DMS 273 (cell line): ENCODE measurements around the gene REXO5.
"Not testable (repeated sequence)": the region's sequence is repeated elsewhere in the genome, so short reads cannot be mapped to it uniquely, and the experiment has no call there.

Experiments
- DNase-seq: peaks from one replicate; lab custom pipeline; 2025; ENCODE audit not compliant: unreplicated experiment; lab: John Stamatoyannopoulos, UW

REXO5 gene

GRCh38 chr16:20799599-20799998 lies 6.7 kb upstream of the REXO5 start:
- DNase-seq = peak; percentile 59

GRCh38 chr16:20801278-20801677 lies 5.0 kb upstream of the REXO5 start:
- no peak for DNase-seq

GRCh38 chr16:20803192-20803560 lies 3.2 kb upstream of the REXO5 start:
- DNase-seq = no peak

GRCh38 chr16:20803561-20804214 lies 2.6 kb upstream of the REXO5 start:
- no peak for DNase-seq

GRCh38 chr16:20805684-20806167 lies 601 bp upstream of the REXO5 start:
- not testable (repeated sequence) for DNase-seq

GRCh38 chr16:20807862-20808261 lies 1.5 kb downstream of the REXO5 start:
- no peak for DNase-seq

- no peak for DNase-seq
Observed at GRCh38 chr16:20811889-20812439, 5.6 kb downstream of the REXO5 start.

- DNase-seq = peak; percentile 4
Observed at GRCh38 chr16:20812510-20812909, 6.2 kb downstream of the REXO5 start.

GRCh38 chr16:20814784-20815183 lies 8.5 kb downstream of the REXO5 start:
- peak; percentile 65 for DNase-seq

- DNase-seq = no peak
Observed at GRCh38 chr16:20818929-20819585, 12.7 kb downstream of the REXO5 start.

GRCh38 chr16:20821682-20822081 lies 15.4 kb downstream of the REXO5 start:
- no peak for DNase-seq

GRCh38 chr16:20822521-20823325 lies 16.4 kb downstream of the REXO5 start:
- no peak for DNase-seq

- DNase-seq = no peak
Observed at GRCh38 chr16:20826039-20826566, 19.8 kb downstream of the REXO5 start.

- no peak for DNase-seq
Observed at GRCh38 chr16:20829536-20829935, 23.2 kb downstream of the REXO5 start.

- no peak for DNase-seq
Observed at GRCh38 chr16:20830372-20830771, 24.0 kb downstream of the REXO5 start.

- no peak for DNase-seq
Observed at GRCh38 chr16:20833086-20833485, 26.8 kb downstream of the REXO5 start.

- no peak for DNase-seq
Observed at GRCh38 chr16:20838240-20838639, 31.9 kb downstream of the REXO5 start.

- no peak for DNase-seq
Observed at GRCh38 chr16:20839504-20839903, 33.2 kb downstream of the REXO5 start.

- no peak for DNase-seq
Observed at GRCh38 chr16:20844054-20844453, 37.7 kb downstream of the REXO5 start.

GRCh38 chr16:20844588-20844987 lies 38.3 kb downstream of the REXO5 start:
- DNase-seq = no peak

GRCh38 chr16:20846030-20846429 lies 39.7 kb downstream of the REXO5 start:
- no peak for DNase-seq
